GM18517 (cell line): ENCODE data around the gene FAM120A.

ENCODE experiments used
- ATAC-seq: cut with Tn5 transposase; IDR thresholded peaks from one replicate; pipeline ENCODE4 v1.9.1; 2021; ENCODE audit warnings: mild to moderate bottlenecking, moderate library complexity; ENCODE audit not compliant: unreplicated experiment

FAM120A gene

DNA sequence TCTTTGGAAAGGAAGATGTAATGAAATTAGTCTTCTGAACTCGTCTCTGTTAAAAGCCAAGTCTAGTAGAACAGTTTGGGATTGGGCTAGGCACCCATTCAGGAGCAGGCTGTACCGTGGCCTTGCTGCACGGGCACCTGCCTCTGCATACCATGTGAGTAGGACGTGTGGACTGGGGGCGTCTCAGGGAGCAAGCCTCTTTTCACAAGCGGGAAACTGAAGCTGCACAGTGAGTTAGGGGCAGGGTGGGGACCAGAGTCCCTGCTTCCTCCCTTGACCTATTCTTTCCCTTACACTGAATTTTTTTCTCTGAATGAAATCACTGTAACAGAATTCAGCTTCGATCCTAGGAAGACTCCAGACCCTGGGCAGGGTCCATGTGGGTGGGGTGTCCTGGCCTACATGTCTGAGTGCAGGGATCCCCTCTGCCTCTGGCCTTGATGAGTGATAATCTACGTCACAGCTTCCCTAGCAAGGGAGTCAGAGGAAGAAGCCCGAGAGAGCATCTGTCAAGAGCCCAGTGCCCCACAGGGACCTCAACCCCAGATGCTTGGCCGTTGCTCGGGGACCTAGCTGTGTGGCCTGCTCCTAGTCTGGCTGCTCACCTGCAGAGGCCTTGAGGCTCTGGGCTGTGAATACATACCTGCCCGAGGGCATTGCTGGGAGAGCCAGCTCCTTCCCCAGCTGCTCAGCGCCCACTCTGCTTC, 140.0 kb downstream of the FAM120A start:
- no peak for ATAC-seq

DNA sequence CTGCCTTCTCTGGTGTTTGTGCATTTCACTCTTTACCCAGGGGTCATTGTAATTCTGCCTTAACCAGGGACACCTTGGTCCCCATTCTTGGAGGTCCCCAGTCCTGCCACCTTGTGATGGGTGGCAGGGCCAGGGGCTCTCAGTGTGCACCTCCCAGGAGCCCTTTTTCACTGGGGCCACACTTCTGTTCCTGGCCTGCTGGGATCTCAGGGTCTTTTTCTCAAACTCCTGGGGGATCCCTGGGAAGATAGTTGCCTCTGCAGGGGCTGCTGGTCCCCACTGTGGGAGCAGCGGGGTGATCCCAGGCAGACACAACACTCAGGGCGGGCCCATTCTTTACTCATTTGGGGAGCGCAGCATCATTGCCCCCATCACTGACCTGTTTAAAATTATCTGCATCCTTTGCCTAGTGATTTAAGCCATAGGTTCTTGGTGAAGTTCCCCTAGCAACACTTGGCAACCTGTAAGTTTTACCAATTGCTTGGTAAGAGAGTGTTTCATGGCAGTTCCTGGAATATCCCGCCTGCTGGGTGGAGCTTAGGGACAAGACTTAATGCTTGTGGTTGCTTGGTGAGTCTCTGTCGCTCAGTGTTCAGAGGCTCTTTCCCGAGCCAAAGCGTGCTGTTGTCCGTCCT, 140.6 kb downstream of the FAM120A start:
- no peak for ATAC-seq

DNA sequence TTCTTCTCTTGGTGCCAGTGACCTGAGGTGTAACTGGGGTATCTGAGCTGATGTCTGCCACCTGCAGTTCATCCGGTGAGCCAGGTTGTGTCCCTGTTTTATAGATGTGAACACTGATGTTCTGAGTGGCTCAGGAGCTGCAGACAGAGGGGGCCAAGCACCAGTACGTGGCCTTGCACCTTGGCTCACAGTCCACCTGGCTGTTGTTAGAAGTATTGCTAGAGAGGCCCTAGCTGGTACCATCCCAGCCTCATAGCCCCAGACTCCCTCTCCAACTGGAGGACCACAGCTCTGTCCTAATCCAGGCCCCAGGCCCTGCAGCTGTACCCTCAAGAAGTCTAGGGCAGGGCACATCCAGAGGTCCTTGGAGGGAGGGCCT, 141.1 kb downstream of the FAM120A start:
- no peak for ATAC-seq

DNA sequence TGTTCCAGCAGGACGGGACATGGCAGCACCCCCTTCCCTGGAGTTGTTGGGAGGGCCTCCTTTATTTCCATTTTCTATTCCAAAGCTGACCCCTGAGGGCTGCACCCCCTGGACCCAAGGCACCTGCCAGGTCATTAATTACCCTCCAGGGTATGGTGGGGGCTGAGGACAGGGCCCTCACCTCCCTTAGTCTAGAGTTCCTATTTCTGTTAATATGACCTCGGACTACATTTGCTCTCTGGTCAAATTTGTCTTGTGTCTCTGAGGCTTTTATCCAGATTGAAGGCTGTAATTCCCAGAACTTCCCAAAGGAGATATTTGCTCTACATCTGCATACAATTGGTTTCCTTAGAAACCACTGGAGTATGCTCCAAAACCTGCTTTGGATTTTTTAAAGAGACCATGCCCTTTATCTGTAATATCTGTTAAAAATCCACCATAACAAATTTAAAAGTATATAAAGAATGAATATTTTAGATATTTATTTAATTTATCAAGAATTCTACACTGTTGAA, 141.7 kb downstream of the FAM120A start:
- no peak for ATAC-seq

DNA sequence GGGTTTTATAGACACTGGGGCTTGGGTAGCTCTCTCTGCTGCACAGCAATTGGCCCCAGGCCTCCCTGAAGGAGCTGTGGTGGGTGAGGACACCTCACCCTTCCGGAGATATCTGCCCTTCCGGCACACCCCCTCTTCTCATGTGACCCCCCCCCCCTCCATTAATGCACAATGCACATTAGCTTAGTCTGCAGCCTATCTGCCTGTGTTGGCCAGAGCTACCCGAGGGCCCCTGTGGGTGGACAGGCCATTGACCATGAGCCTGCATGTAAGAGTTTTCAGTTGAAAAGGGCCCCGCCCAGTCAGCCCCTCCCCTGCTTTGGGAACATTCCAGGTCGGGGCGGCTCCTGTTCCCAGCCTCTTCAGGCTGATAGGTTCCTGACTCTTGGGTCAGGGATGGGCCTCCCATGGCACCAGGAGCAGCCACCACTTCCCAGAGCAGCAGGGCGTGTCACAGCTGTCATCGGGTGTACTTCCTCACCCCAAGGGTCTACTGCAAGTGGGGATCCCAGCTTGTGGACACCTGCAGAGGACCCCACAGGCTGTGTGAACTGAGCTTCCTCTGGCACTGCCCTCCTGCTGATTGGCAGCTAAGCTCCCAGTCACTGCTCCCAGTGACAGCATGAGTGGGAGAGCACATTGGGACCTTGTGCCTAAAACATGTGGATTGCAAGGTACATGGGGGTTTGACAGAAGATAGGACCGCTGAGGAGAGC, 142.7 kb downstream of the FAM120A start:
- ATAC-seq = no peak

DNA sequence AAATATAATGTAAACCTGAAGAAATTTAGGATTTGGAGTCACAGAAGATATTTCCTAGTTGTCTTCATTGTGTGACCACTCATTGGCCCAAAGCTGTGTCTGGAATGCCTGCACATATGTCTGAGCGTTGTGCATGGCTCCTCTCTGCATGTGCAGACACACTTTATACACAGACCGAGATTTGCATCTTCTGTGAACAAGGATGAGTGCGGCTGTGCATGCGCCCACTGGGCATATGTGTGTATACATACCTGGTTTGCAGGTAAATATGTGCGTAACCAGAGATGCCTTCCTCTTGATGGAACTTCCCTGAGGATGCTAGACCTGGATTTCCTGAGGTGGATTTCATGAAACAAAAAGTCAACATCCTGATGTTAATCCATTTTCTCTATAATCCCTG, 144.0 kb downstream of the FAM120A start:
- ATAC-seq = no peak

DNA sequence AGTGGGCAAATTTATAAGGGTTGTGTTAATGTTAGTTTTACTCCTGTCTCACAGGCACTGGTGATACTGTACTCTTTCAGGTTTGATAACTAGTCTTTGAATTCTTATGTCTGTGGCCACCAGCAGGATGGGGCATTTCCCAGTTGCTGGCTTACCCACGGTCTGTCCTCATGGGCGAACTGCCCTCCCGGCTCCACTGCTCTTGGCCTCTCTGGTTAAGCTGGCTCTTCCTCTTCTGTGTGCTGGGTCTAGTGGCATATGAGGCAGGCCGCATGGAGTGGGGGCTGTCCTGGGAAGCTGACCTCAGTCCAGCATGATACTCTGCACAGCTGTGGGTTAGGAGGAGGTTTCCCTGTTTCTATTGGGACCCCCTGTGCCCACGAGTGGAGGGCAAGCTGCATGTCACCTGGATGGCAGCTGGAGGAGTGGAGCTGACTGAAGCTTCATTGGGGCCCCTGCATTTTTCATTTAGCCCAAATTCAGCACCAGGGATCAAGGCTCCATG, 144.4 kb downstream of the FAM120A start:
- ATAC-seq = no peak

DNA sequence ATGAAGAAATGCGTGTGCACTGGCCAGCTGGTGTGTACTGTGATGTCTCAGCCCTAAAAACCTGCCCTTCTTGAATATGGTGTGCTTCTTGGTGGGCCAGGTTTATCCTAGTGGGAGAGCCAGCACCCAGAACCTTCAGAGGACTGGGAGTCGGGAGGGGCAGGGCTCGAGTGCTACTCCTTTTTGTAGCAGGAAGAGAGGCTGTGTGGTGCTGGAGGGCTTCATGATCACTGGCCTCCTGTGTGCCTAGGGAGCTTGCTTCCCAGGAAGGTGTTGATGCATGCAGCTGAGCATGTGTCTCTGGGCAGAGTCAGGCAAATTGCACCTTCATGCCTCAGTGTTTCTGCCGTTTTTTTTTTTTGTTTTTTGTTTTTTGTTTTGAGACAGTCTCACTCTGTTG, 144.9 kb downstream of the FAM120A start:
- ATAC-seq = no peak

DNA sequence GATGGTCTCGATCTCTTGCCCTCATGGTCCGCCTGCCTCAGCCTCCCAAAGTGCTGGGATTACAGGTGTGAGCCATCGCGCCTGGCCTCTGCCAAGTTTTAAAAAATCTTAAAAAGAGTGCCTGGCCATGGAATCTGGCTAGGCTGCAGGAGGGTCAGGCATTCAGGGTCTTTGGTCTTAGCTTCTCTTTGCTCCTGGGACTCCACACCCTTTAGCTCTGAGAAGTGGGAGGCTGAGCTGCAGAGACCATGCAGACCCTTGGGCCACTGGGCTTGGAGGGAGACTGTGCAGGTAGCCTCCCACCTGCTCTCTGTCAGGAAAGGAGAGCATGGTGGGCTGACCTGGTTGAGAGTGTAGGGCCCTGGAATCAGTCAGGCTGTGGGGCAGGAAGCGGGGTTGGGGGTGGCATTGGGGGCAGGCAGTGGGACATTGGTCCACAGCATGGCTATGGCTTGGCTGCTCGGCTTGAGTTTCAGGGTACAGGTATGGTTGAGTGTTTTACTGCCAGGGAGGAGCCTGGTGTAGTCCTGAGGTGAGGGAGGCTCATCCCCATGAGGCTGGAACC, 145.7 kb downstream of the FAM120A start:
- no peak for ATAC-seq

DNA sequence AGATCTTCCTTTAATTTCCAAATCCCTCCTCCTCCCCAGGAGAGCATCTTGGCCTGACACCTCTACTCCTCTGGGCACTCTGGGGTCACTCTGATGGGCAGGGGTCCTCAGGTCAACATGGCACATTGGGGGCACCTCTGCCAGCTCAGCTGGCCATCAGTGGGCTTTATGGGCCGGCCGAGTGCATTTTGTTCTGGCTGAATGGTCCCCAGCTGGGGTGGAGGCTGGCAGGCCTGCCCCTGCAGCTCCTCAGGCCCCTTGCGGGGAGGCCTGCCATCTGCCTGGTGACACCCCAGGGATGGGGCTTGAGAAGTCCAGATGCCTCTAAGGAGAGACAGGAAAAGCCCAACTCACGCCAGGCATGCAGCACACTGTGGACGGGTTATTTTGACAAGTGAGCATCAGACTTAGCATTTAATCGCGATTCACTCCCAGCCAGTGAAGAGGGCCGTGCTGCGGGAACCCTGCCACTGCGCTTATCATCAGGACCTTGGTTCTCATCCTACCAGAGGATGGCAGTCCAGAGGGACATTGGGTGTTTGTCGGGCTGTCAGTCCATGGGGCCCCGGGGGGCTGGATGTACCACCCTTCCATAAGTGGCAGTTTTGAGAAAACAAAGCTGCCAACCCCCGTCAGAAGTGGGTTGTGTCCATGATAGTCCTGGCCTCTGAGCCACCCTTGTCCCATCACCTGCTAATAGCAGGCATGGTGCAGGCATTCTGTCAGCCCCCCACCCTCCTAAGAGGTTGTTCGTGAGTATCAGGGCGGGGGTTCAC, 146.6 kb downstream of the FAM120A start:
- no peak for ATAC-seq

DNA sequence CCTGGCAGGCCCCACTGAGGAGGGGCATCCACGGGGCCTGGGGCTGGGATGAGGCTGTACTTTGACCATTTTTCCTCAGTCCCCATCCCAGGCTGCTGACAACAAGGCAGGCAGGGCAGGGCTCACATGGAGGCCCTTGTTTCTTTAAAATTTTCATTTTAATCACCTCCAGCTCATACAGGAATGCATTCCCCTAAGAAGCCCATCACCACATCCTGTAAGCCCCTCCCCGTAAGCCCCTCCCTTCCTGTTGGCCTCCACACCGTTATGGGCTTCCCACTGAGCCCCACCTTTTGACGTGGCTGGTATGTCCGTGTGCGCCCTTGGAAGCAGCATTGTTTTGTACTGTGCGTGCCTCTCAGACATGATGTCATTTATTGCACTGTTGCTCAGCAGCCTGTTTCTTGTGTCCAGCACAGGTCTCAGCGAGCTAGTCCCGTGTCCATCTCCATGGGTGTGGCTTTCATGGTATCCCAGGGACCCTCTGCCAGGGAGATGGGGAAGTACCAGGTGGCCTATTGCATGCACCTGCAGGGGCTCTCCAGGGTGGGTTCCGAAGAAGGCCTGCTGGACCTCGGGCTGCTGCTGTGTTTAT, 147.3 kb downstream of the FAM120A start:
- no peak for ATAC-seq

DNA sequence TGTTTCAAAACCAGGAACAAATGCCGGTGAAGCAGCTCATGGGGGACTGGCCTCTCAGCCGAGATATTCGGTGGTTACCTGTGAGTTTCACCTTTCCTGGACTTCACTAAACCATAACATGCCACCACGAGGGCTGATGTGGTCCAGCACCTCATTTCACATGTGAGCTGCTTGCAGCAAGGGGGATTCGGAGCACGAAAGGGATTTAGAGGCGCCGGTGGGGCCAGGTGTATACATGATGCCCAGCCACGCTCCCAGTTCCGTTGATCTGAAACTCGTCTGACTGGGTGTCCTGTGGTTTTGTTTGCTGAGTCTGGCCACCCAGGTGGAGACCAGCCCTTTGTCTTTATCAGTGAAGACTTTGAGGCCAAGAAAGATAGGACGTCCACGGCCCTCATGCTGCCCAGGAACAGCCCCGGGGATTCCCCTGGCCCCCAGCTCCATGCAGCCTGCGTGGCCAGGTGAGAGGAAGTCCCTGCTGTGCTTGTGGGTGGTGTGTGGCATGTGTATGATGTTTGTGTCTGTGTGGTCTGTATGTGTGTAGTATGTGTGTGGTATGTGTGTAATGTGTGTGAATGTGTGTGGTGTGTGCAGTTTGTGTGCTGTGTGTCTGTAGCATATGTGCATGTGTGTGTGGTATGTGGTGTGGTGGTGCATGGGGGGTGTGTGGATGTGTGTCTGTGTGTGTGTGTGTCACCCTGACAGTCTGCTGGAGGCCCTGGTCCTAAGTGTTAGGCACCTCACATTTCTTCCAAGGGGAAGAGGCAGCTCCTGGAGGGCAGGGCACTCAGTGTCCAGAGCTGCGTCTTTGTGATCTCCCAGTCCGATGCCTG, 148.3 kb downstream of the FAM120A start:
- no peak for ATAC-seq

DNA sequence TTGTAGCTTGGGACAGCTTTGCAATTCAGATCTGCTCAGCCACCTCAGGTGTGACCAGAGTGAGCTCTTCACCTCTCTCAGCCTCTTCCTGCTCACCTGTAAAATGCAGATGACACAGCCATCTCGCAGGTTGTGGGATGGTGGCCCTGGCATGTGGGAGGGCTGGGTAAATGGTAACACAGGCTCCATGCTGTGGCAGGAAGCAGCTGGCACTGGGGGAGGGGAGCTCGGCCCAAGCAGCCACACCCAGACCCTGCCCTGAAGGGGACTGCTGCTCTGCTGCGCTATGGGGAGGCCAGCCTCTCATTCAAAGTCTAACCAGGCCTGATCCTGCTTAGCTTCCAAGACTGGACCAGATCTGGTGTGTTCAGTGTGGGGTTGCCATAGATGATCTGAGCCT, 149.0 kb downstream of the FAM120A start:
- no peak for ATAC-seq

DNA sequence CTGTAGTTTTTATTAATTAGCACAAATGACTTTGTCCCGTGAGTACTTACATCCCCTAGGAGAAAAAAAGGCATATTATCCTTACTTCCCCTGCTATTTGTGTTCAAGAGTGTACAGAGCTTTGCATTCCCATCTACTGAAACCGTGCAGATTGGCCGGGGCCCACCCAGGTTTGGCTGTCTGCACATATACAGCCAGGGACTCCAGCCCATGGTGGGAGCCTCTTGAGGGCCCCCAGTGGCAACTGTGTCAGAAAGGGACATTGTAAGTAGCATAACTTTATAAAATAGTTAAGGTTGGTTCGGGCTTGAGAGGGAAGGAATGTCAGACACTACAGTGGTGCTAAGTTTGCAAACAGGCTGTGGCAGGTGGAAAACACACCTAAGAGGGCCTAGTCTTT, 149.6 kb downstream of the FAM120A start:
- ATAC-seq = no peak

DNA sequence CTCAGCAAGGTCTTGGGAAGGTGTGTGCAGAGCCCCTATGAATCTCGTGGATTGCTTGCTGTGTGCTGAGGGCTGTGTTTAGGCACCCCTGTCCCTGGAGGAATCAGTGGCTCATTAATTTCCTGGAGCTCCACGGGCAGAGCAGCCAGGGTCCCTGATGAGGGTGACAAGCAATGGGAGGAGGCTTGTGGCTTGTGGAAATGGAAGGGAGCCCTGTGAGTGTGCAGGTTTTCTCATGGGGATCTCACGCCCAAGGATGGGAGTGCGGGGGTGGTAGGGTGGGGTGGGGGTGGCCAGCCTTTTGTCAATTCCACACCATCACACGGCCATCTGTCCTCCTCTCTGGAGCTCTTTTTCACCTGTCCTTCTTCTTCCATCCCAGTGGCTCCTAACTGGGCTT, 150.2 kb downstream of the FAM120A start:
- ATAC-seq = no peak

DNA sequence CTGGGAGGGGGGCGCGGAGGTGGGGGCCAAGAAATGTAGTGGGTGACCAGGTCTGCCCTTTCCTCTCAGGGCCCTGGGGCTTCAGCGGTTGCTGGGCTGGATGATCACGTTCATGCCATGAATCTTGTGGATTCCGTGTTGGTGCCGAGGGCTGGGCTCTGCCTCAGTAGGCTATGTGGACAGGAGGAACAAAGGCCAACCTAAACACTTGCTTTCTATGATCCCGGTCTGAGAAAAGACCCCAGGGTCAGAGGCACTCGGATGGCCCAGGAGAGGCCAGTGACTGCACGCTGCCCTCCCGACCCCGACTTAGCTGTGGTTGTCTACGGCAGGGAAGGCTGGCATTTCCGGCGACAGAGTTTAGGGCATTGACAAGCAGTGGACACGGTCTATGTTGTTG, 151.5 kb downstream of the FAM120A start:
- no peak for ATAC-seq

DNA sequence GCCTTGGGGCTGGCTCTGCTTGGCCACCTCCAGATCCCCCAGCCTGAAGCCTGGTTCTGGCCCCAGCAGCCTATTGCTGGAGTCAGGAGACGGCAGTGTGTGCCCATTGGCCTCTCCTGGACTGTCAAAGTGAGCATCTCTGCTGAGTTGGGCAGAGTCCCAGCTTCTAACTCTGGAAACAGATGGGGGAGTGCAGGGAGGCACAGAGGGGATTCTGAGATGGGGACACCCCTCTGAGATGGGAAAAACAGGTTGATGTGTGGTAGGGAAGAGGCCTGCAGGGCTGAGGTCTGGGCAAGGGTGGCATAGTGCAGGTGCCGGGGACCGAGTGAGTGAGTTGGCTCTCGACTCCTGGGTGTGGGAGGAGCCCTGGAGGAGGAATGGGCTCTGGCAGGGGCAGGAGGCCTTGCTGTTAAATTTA, 152.4 kb downstream of the FAM120A start:
- ATAC-seq = no peak

DNA sequence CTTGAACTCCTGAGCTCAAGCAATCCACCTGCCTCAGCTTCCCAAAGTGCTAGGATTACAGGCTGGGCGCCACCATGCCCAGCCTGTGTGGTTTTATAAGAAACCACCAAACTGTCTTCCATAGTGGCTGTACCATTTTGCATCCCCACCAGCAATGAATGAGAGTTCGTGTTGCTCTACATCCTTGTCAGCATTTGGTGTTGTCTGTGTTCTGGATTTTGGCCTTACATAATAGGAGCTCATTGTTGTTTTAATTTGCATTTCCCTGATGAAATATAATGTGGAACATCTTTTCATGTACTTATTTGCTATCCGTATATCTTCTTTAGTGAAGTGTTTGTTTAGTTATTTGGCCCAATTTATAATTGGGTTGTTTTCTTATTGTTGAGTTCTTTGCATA, 154.7 kb downstream of the FAM120A start:
- no peak for ATAC-seq

DNA sequence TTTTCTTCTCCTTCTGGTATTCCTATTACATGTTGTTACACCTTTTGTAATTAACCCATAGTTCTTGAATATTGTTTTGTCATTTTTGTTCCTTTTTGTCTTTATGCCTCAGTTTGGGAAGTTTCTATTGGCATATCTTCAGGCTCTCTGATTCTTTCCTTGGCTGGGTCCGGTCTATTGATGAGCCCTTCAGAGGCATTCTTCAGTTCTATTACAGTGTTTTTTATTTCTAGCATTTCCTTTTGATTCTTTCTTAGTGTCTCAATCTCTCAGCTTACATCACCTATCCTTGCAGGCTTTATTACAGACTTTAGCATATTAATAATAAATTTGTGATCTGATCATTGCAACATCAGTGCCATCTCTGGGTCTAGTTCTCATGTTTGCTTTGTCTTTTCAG, 158.7 kb downstream of the FAM120A start:
- no peak for ATAC-seq
